MM.1S (cell line): ENCODE data around the gene SRSF8.

ENCODE experiments used
- DNase-seq: peaks from one replicate; pipeline ENCODE4 v3.0.0-alpha.2; 2015
- H2AFZ ChIP-seq: fragments of 300-600 bp; sonication (generic); 2 replicates; pipeline ENCODE4 v1.6.0; 2016; ENCODE audit warnings: antibody characterized with exemption, low read length
- H3F3A ChIP-seq: fragments of 300-600 bp; sonication (generic); 2 replicates; pipeline ENCODE4 v1.6.1; 2016; ENCODE audit warnings: mild to moderate bottlenecking, antibody characterized with exemption, low read length, moderate library complexity, mixed read lengths; ENCODE audit not compliant: insufficient read depth
- H3K27ac ChIP-seq: fragments of 300-600 bp; sonication (generic); 2 replicates; pipeline ENCODE4 v1.5.1; 2016; ENCODE audit warnings: mild to moderate bottlenecking, low read length
- H3K27me3 ChIP-seq: fragments of 300-600 bp; sonication (generic); replicated peaks from 2 replicates; pipeline ENCODE4 v1.6.0; 2016; ENCODE audit warnings: low read length; ENCODE audit not compliant: insufficient read depth
- H3K36me3 ChIP-seq: fragments of 300-600 bp; sonication (generic); replicated peaks from 2 replicates; pipeline ENCODE4 v1.6.1; 2016; ENCODE audit warnings: mild to moderate bottlenecking, low read length, mixed read lengths; ENCODE audit not compliant: insufficient read depth
- H3K4me1 ChIP-seq: fragments of 300-600 bp; sonication (generic); 2 replicates; pipeline ENCODE4 v1.6.1; 2016; ENCODE audit warnings: low read length, mixed read lengths
- H3K4me2 ChIP-seq: fragments of 300-600 bp; sonication (generic); 2 replicates; pipeline ENCODE4 v1.6.0; 2016; ENCODE audit warnings: low read depth, low read length
- H3K4me3 ChIP-seq: fragments of 300-600 bp; sonication (generic); 2 replicates; pipeline ENCODE4 v1.5.1; 2016; ENCODE audit warnings: low read length, mixed read lengths
- H3K79me2 ChIP-seq: fragments of 300-600 bp; sonication (generic); 2 replicates; pipeline ENCODE4 v1.6.1; 2016; ENCODE audit warnings: mixed run types, low read length, mixed read lengths
- H3K9ac ChIP-seq: fragments of 300-600 bp; sonication (generic); 2 replicates; pipeline ENCODE4 v1.6.1; 2016; ENCODE audit warnings: low read length, mixed read lengths
- H3K9me2 ChIP-seq: fragments of 300-600 bp; sonication (generic); replicated peaks from 2 replicates; pipeline ENCODE4 v1.6.1; 2016; ENCODE audit warnings: mild to moderate bottlenecking, low read length, mixed read lengths; ENCODE audit not compliant: insufficient read depth
- H3K9me3 ChIP-seq: fragments of 300-600 bp; sonication (generic); replicated peaks from 2 replicates; pipeline ENCODE4 v1.6.1; 2016; ENCODE audit warnings: mild to moderate bottlenecking, low read length, mixed read lengths; ENCODE audit not compliant: insufficient read depth
- H4K20me1 ChIP-seq: fragments of 300-600 bp; sonication (generic); 2 replicates; pipeline ENCODE4 v1.6.1; 2016; ENCODE audit warnings: mild to moderate bottlenecking, low read length, moderate library complexity, mixed read lengths; ENCODE audit not compliant: insufficient read depth
- CTCF ChIP-seq: fragments of 300-600 bp; sonication (generic); IDR thresholded peaks from 2 replicates; pipeline ENCODE4 v1.5.1; 2016; ENCODE audit warnings: antibody characterized with exemption, low read length, mixed read lengths
- EZH2 ChIP-seq: fragments of 300-600 bp; sonication (generic); optimal IDR thresholded peaks from 2 replicates; pipeline ENCODE3; 2017; ENCODE audit warnings: low read depth, mild to moderate bottlenecking, antibody characterized with exemption, low read length, mixed read lengths
- EZH2phosphoT487 ChIP-seq: fragments of 300-600 bp; sonication (generic); IDR thresholded peaks from 2 replicates; pipeline ENCODE4 v1.6.1; 2018; ENCODE audit warnings: antibody characterized with exemption, low read length

The SRSF8 gene

GRCh38 chr11:95078526-95078925, 11.8 kb downstream of the SRSF8 start:
- Histone ChIP-seq H3K4me1 (peaks cover 15% of the 10 kb centered on the region), H3K4me2 (no peak overlapping the region), H3K9ac (no peak overlapping the region), H3K36me3 (no peaks in the 10 kb centered on the region), H3K79me2 (no peaks in the 10 kb centered on the region), H3F3A (no peaks in the 10 kb centered on the region), H3K9me2 (no peaks in the 10 kb centered on the region), H3K27ac (no peak overlapping the region), H3K4me3 (no peak overlapping the region), H3K9me3 (no peaks in the 10 kb centered on the region), H4K20me1 (no peaks in the 10 kb centered on the region), H3K27me3 (no peaks in the 10 kb centered on the region), H2AFZ (no peak overlapping the region)
- DNase-seq, result no peak
- no peak for TF ChIP-seq EZH2
- TF ChIP-seq CTCF, result no peak
- TF ChIP-seq EZH2phosphoT487, result no peak

- Histone ChIP-seq H2AFZ (no peak overlapping the region), H3K4me1 (peaks cover 13% of the 10 kb centered on the region)
Observed at GRCh38 chr11:95081010-95081409, 14.3 kb downstream of the SRSF8 start.

GRCh38 chr11:95081412-95081811, 14.7 kb downstream of the SRSF8 start:
- Histone ChIP-seq H3K27me3 (no peaks in the 10 kb centered on the region), H3K4me3 (no peak overlapping the region)
- DNase-seq, result no peak

More at GRCh38 chr11:95081010-95081409, 14.3 kb downstream of the SRSF8 start:
- TF ChIP-seq CTCF, result no peak
- no peak for TF ChIP-seq EZH2phosphoT487
- TF ChIP-seq EZH2, result no peak
- H3K9ac ChIP-seq, result no peak overlapping the region
- H3K27me3 ChIP-seq, result no peaks in the 10 kb centered on the region
- no peak overlapping the region for H3K4me3 ChIP-seq
- H3F3A ChIP-seq, result no peaks in the 10 kb centered on the region
- no peaks in the 10 kb centered on the region for H3K9me3 ChIP-seq
- no peak overlapping the region for H3K27ac ChIP-seq
- no peaks in the 10 kb centered on the region for H3K36me3 ChIP-seq
- no peak for DNase-seq
- no peaks in the 10 kb centered on the region for H3K79me2 ChIP-seq
- H4K20me1 ChIP-seq, result no peaks in the 10 kb centered on the region
- no peaks in the 10 kb centered on the region for H3K9me2 ChIP-seq
- H3K4me2 ChIP-seq, result no peak overlapping the region

More at GRCh38 chr11:95081412-95081811, 14.7 kb downstream of the SRSF8 start:
- Histone ChIP-seq H3K4me2 (no peak overlapping the region), H3F3A (no peaks in the 10 kb centered on the region), H3K9me2 (no peaks in the 10 kb centered on the region), H4K20me1 (no peaks in the 10 kb centered on the region), H3K27ac (no peak overlapping the region), H2AFZ (no peak overlapping the region), H3K9me3 (no peaks in the 10 kb centered on the region), H3K9ac (no peak overlapping the region), H3K36me3 (no peaks in the 10 kb centered on the region), H3K79me2 (no peaks in the 10 kb centered on the region), H3K4me1 (peaks cover 9% of the 10 kb centered on the region)
- no peak for TF ChIP-seq EZH2
- no peak for TF ChIP-seq EZH2phosphoT487
- no peak for TF ChIP-seq CTCF
